Right lung (tissue), 10 donors: ENCODE data around the gene RAMP3. TPM values are rescaled to one million over a fixed set of nuclear protein-coding genes. Genes with fewer than 3 reads are reported as not detected.
"Not testable (repeated sequence)": the region's sequence is repeated elsewhere in the genome, so short reads cannot be mapped to it uniquely, and the experiment has no call there.

Source experiments
- DNase-seq, 2 donors: peaks; one replicate each; pipeline ENCODE4 v3.0.0-alpha.2; 2013
- long read RNA-seq, 8 donors: transcript quantifications; one replicate each; lab custom pipeline, GENCODE V29; 2026
- polyA plus RNA-seq, 5 donors: library from polyadenylated mRNA; unstranded; fragments of 120-200 nt; gene quantifications; one replicate each; pipeline versions ENCODE4 v1.2.1 to v1.2.3, GENCODE V29; 2013; ENCODE audit warnings: inconsistent platforms in 1 of 5, low replicate concordance in 1 of 5; ENCODE audit not compliant: insufficient read length in 5 of 5, insufficient read depth in 1 of 5

RAMP3 gene, protein sequence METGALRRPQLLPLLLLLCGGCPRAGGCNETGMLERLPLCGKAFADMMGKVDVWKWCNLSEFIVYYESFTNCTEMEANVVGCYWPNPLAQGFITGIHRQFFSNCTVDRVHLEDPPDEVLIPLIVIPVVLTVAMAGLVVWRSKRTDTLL
- polyA plus RNA-seq, result 10 to 100 TPM; 17.7 to 32.0 (median 22.0) TPM
- long read RNA-seq, donor 1, transcript RAMP3-201 (3 exons, 1,323 nt), result major isoform, 30 of 49 reads
- long read RNA-seq, donor 1, partial matches to known transcripts, result 19 of 49 reads
- long read RNA-seq, donor 1, other reads (novel, unspliced or antisense), result 0 of 49 reads
- long read RNA-seq, donor 2, transcript RAMP3-201 (3 exons, 1,323 nt), result major isoform, 7 of 14 reads
- long read RNA-seq, donor 2, partial matches to known transcripts, result 7 of 14 reads
- long read RNA-seq, donor 2, other reads (novel, unspliced or antisense), result 0 of 14 reads
- long read RNA-seq, donor 3, transcript RAMP3-201 (3 exons, 1,323 nt), result major isoform, 9 of 10 reads
- long read RNA-seq, donor 3, partial matches to known transcripts, result 0 of 10 reads
- long read RNA-seq, donor 3, other reads (novel, unspliced or antisense), result 0 of 10 reads
- long read RNA-seq, donor 4, transcript RAMP3-201 (3 exons, 1,323 nt), result major isoform, 7 of 12 reads
- long read RNA-seq, donor 4, partial matches to known transcripts, result 5 of 12 reads
- long read RNA-seq, donor 4, other reads (novel, unspliced or antisense), result 0 of 12 reads
- long read RNA-seq, donor 5, transcript RAMP3-201 (3 exons, 1,323 nt), result major isoform, 22 of 22 reads
- long read RNA-seq, donor 5, partial matches to known transcripts, result 0 of 22 reads
- long read RNA-seq, donor 5, other reads (novel, unspliced or antisense), result 0 of 22 reads
- long read RNA-seq, donor 6, transcript RAMP3-201 (3 exons, 1,323 nt), result major isoform, 25 of 25 reads
- long read RNA-seq, donor 6, partial matches to known transcripts, result 0 of 25 reads
- long read RNA-seq, donor 6, other reads (novel, unspliced or antisense), result 0 of 25 reads
- long read RNA-seq, donor 7, transcript RAMP3-201 (3 exons, 1,323 nt), result major isoform, 22 of 22 reads
- long read RNA-seq, donor 7, partial matches to known transcripts, result 0 of 22 reads
- long read RNA-seq, donor 7, other reads (novel, unspliced or antisense), result 0 of 22 reads
- long read RNA-seq, donor 8, transcript RAMP3-201 (3 exons, 1,323 nt), result major isoform, 5 of 5 reads
- long read RNA-seq, donor 8, partial matches to known transcripts, result 0 of 5 reads
- long read RNA-seq, donor 8, other reads (novel, unspliced or antisense), result 0 of 5 reads

DNA sequence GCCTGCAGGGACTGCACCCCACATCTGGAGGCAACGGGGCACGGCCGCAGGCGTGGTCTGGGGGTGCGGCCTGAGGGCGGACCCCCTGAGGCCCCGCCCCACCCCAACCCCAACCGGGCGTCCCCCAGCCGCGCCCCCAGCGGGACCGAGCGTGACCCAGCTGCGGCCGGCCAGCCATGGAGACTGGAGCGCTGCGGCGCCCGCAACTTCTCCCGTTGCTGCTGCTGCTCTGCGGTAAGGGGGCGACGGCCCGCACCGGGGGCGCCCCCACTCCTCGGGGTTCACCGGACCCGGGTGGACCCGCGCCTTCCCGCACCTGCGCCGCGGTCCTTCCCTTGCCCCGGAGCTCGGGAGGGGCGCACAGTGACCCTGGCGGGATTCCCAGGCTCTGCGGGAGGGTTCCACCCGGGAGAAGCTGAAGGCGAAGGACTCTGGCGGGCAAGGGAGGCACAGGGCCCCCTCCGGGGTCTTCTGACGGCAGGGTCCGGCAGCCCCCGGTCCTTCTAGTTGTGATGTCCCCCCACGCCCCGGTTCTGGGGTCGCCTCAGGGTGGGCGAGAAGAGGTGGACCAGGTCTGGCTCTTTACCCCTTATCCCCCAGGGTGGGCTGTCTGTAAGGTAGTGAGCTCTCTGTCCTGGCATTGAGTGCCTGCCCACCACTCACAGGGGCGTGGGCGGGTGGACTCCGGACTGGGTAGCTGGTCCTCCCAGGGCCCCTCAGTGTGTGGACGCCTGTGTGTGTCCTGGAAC, at the start of gene RAMP3:
Gene RAMP3 (plus strand): TSS at position 139 of the 749 bp plus-strand sequence. CDS start 38 bp downstream, at position 177.
- no peak for DNase-seq

DNA sequence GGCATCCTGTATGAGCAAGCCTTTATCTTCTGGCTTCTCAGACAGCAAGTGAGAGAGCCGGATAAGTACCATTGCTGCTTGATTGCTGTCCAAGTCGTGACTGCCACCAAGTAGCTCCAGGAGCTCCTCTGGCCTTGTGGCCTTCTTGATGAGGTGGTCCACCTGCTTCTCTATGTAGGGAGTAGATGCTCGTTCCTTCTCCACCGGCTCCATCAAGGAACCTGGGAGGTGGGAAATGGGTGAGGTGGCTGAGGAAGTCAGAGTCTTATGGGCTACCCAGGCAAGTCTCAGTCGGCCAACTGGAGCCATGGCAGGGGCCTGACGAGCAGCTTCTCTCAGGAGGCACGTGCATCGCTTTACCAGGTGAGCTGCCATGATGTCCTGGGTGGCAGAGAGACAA, 48.7 kb upstream of the RAMP3 start:
- DNase-seq, result no peak

DNA sequence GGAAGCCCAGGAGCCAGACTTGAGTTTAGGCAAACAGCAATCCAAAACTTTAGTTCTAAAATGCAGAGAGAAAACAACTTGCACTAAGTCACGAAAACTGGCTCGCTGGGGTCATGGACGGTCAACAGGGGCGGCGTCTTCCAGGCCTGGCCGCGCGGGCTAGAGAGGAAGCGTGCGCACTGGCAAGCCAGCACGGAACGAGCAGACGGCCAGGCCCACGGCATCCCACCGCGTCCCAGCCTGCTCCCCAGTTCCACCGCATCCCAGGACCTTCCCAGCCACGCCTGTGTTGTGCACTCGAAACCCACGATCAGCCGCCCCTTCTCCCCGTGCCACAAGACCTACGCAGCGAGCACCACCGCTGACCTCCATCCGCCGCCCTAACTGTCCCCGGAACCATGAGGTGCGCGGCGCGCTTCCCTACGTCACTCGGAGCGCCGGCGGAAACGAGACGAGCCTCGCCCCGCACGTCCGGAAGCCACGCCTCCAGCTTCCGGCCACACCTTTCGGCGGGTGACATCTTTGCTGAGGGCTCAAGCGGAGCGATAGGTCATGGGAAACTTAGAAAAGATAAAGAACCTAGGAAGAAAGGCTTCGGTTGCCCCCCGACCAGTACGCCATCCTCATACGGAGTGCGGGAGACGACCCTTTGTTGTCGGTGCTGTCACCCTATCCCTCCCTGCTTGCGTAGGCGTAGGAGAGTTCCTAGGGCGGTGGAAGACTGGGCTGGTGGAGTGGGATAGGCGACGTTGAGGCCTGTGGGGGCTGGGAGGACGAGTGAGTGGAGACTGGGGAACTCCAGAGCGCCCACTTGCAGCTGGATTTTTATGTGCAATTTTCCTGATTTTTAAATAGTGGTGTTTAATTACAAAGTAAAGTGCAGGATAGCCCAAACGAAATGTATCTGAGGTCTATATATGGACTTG, 46.0 kb upstream of the RAMP3 start, which contains the start of gene TBRG4:
Gene TBRG4 (minus strand): TSS at position 400 of the 926 bp plus-strand sequence. CDS start 2,460 bp downstream, outside the sequence.
- peak; percentile 96 for DNase-seq

GRCh38 chr7:45112648-45113047, 44.9 kb upstream of the RAMP3 start:
- DNase-seq, result no peak

DNA sequence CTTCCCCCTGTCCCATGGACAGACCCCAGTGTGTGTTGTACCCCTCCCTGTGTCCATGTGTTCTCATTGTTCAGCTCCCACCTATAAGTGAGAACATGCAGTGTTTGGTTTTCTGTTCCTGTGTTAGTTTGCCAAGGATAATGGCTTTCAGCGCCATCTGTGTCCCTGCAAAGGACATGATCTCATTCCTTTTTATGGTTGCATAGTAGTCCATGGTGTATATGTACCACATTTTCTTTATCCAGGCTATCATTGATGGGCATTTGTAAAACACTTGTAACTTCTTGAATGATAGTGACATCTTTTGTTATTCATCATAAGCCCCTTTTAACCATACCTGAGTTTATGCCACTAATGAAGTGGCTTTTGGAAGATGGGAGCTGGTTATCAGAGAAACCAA, 43.3 kb upstream of the RAMP3 start:
- not testable (repeated sequence) for DNase-seq

DNA sequence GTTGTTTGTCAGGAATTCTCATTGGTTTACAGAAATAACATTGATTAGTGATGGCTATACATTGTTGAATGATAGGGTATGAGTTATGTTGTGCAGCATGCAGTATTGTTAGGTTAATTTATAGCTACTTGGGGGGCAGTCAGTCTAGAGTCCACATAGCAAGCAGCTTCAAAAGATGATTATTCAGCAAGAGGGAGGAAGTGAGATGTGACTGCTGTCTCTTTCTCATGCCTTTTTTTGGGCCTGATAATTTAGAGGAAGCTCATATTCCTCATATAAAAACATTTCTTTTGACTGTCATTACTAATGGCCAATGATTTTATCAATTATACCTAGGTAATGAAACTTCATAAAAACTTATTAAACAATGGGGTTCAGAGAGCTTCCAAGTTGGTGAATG, 42.7 kb upstream of the RAMP3 start:
- DNase-seq, result no peak

DNA sequence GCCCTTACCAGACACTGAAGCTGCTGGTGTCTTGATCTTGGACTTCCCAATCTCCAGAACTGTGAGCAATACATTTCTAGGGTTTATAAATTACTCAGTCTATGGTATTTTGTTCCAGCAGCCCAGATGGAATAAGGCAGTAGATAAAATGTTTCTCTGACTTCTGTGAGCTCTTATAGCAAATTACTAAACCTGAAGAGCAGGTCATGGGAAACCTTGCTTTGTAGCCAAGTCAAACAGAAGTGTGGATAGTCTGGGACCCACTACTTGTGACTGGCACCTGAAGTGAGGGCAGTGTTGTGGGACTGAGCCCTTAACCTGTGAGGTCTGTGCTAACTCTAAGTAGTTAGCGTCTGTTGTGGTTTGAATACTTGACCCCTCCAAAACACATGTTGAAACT, 41.5 kb upstream of the RAMP3 start:
- no peak for DNase-seq

DNA sequence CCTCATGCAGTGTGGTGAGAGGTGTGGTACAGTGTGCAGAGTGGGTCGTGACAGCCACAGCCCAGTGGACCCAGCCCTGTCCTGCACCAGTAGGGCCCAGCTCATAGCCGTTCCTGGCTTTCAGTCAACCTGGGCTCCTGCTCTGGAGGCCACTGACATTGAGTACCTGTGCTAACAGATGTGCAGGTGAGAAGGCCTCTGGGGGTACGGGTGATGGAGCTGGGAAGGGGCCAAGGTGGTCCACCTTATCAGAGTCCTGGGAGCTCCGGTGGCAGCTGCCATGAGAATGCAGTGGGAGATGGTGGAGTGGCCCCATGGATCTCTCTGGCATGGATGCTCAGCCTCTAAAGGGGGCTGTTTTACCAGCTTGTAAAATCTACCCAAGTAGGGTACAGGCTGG, 40.0 kb upstream of the RAMP3 start:
- no peak for DNase-seq

DNA sequence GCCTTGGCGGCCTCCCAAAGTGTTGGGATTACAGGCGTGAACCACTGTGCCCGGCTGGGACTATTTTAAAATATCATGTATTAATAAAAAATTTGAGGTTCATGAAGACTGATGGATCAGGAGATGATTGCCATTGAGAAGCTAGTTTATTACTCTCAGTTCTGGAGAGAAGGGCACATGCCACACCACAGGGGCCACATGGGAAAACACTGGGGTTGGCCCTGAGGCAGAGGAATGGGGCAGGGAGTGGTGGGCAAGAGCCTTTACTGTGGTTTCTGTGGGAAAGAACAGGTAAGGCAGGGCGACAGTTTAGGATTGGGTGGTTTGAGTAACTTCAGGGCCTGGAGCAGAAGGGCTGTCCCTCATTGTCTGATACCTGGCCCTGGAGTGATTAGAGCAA, 39.3 kb upstream of the RAMP3 start:
- no peak for DNase-seq

- no peak for DNase-seq
Observed at GRCh38 chr7:45118889-45119331, 38.7 kb upstream of the RAMP3 start.

DNA sequence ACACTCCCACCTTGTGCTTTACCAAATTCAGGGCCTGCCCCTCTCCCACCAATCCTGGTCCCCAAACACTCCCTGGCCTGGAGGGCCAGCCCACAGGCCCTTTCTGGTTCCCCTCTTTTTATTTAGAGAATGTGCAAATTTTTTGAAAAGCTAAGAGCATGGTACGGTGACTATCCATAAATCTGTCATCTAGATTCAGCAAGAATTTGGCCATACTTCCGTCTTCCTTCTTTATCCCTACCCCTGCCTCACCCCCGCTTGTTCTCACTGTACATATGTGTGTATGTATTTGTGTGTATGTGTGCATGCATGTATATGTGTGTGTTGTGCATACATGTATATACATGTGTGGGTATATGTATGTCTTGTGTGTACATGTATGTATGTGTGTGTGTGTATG, 38.0 kb upstream of the RAMP3 start:
- no peak for DNase-seq

GRCh38 chr7:45122975-45123860, 34.4 kb upstream of the RAMP3 start:
- DNase-seq, result no peak

DNA sequence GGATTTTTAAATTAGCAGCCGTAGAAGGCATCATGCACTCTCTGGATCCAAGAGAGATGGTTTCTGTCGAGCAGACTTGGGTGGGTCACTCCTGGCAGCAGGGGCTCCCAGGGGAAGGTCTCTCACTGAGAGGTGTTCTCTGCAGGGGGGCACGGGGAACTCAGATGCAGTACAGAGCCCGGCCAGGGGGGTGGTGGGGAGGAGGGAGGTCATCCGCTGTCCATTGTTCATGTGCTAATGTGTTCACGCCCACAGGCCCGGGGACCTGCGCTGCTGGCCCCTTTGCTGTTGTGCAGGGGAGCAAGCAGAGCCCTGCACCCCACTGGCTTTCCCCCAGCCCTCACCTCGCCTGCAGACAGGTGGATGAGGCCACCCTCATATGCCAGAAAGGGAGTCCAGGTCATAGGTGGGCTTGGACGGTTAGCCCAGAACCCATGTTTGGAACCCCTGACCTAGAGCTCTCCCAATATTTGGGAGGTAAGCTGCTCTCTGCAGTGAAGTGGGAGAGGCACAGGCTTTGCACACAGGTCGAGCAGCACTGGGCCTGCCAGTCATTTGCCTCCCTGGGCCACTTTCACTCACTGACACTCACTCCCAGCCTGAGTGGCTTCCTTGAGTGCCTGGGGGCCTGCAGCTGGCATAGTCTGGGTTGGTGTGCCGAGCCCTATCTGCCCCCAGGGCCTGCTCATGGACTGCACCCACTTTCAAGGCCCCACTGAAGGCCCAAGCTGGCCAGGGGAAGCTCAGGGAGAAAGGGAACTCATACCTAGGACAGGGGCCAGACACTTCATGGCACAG, 33.5 kb upstream of the RAMP3 start:
- DNase-seq, result no peak

DNA sequence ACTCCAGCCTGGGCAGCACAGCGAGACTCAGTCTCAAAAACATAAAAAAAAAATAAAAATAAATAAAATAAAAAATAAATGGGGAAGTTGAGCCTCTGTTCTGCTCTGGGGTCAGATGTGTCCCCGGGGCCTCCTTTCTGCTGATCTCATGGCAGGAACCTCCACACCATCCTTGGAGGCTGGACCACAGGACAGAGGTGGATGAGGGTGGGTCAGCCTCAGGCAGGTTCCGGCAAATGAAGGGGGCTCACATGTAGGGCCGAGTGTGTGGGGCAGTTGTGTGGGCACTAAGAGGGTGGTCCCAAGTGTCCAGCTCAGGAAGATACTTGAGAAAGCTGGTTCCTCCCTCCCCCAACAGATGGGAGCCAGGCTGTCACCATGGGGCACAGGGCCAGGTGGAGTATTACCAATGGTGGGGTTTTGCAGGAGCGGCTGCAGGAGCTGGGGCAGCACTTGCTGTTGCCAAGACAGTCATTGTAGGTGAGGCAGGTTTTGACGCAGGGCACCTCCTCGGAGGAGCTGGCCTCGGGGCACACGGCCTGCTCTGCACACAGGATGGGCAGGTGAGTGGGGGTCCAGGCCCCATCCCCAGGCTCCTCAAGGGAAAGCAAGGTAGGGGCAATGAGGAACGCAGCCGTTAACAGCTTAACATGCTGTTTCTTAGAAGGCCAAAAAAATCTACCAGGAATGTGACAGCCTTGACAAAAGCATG, 32.2 kb upstream of the RAMP3 start:
- no peak for DNase-seq

GRCh38 chr7:45126201-45126600, 31.4 kb upstream of the RAMP3 start:
- DNase-seq, result no peak

DNA sequence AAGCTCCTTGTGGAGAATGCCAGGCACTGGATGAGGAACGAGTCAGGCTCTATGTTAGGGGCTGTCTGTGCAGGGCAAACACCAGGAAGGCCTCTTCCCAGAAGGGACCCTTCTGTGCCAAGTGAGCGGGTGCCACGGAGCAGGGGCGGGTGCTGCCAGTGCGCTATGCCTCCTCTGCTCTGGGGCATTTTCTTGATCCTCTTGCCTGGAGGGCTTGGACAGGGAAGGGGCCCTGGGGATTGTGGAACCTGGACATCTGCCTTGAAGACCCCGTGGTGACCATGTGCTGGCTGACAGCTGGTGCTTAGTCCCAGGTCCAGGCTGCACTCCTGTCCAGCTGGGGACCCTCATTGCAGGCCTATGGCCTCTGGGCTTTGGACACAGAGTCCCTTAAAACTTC, 30.7 kb upstream of the RAMP3 start:
- DNase-seq, result no peak

- DNase-seq, result no peak
Observed at GRCh38 chr7:45129181-45129800, 28.3 kb upstream of the RAMP3 start.
